A673 (cell line): ENCODE data around the gene MMP14. TPM values are rescaled to one million over a fixed set of nuclear protein-coding genes. Genes with fewer than 3 reads are reported as not detected.

Source experiments
- BruUV-seq: library from RNA; stranded (reverse); fragments of 400-500 nt; replicated peaks from 2 replicates; lab custom pipeline; 2021; lab: Mats Ljungman, UMichigan
- CTCF ChIA-PET: fragments of 300-600 bp; sonication (Branson Sonifier 250); formaldehyde crosslinking; loops from one replicate; lab custom pipeline; 2022; ENCODE audit warnings: antibody characterized with exemption; lab: Charles Lee
- POLR2A ChIA-PET: fragments of 300-600 bp; sonication (Branson Sonifier 250); formaldehyde crosslinking; loops from one replicate; lab custom pipeline; 2022; ENCODE audit warnings: antibody characterized with exemption; ENCODE audit not compliant: low non-redundant PET; lab: Charles Lee
- DNase-seq: peaks from one replicate; pipeline ENCODE4 v3.0.0-alpha.2; 2015; ENCODE audit warnings: low spot score
- H3K27ac ChIP-seq: fragments of 200-600 bp; sonication (generic); 2 replicates; pipeline ENCODE4 v1.5.1; 2016; ENCODE audit warnings: mixed run types, low read depth, mild to moderate bottlenecking, mixed read lengths, antibody characterized with exemption, low read length; ENCODE audit not compliant: poor library complexity, severe bottlenecking
- H3K27me3 ChIP-seq: fragments of 200-600 bp; sonication (generic); replicated peaks from 2 replicates; pipeline ENCODE4 v1.6.1; 2017; ENCODE audit warnings: mixed run types, low read depth, mild to moderate bottlenecking, mixed read lengths, antibody characterized with exemption, low read length; ENCODE audit not compliant: insufficient read depth, poor library complexity
- H3K36me3 ChIP-seq: fragments of 200-600 bp; sonication (generic); 2 replicates; pipeline ENCODE4 v1.6.1; 2016; ENCODE audit warnings: mixed run types, mild to moderate bottlenecking, mixed read lengths, antibody characterized with exemption, low read length; ENCODE audit not compliant: insufficient read depth, poor library complexity, severe bottlenecking
- H3K4me1 ChIP-seq: fragments of 200-600 bp; sonication (generic); 2 replicates; pipeline ENCODE4 v1.6.1; 2017; ENCODE audit warnings: mixed run types, mild to moderate bottlenecking, mixed read lengths, antibody characterized with exemption, low read length; ENCODE audit not compliant: insufficient read depth, poor library complexity, severe bottlenecking
- H3K4me3 ChIP-seq: fragments of 200-600 bp; sonication (generic); 2 replicates; pipeline ENCODE4 v1.5.1; 2016; ENCODE audit warnings: low read depth, mixed run types, mild to moderate bottlenecking, mixed read lengths, low read length; ENCODE audit not compliant: poor library complexity, severe bottlenecking
- H3K9me3 ChIP-seq: fragments of 200-600 bp; sonication (generic); 2 replicates; pipeline ENCODE4 v1.6.1; 2016; ENCODE audit warnings: mixed run types, low read depth, mild to moderate bottlenecking, mixed read lengths, antibody characterized with exemption, low read length; ENCODE audit not compliant: poor library complexity, severe bottlenecking
- EZH2 ChIP-seq: fragments of 200-600 bp; sonication (generic); IDR thresholded peaks from 2 replicates; pipeline ENCODE4 v1.6.1; 2017; ENCODE audit warnings: borderline replicate concordance, low read depth, mild to moderate bottlenecking, mixed read lengths, antibody characterized with exemption, low read length; ENCODE audit not compliant: poor library complexity, severe bottlenecking
- intact Hi-C: fragments of 100-400 bp; cut with micrococcal nuclease; formaldehyde crosslinking; loops from one replicate; pipeline ENCODE4 v1.10.0; 2022; ENCODE audit not compliant: unreplicated experiment
- total RNA-seq: library from RNA; stranded (reverse); gene quantifications from 2 replicates; pipeline ENCODE4 v1.2.3, GENCODE V29; 2021
- TF ChIP-seq, protein P1 (sequence below): fragments of 300-800, 200-600 bp; sonication (generic); conservative IDR thresholded peaks from 2 replicates; pipeline ENCODE4 v1.5.1; 2017; ENCODE audit warnings: low read depth, mild to moderate bottlenecking, antibody characterized with exemption, low read length, moderate library complexity, mixed read lengths

The MMP14 gene
- total RNA-seq, 1 experiment from 2014 or later: 91.3 TPM

DNA sequence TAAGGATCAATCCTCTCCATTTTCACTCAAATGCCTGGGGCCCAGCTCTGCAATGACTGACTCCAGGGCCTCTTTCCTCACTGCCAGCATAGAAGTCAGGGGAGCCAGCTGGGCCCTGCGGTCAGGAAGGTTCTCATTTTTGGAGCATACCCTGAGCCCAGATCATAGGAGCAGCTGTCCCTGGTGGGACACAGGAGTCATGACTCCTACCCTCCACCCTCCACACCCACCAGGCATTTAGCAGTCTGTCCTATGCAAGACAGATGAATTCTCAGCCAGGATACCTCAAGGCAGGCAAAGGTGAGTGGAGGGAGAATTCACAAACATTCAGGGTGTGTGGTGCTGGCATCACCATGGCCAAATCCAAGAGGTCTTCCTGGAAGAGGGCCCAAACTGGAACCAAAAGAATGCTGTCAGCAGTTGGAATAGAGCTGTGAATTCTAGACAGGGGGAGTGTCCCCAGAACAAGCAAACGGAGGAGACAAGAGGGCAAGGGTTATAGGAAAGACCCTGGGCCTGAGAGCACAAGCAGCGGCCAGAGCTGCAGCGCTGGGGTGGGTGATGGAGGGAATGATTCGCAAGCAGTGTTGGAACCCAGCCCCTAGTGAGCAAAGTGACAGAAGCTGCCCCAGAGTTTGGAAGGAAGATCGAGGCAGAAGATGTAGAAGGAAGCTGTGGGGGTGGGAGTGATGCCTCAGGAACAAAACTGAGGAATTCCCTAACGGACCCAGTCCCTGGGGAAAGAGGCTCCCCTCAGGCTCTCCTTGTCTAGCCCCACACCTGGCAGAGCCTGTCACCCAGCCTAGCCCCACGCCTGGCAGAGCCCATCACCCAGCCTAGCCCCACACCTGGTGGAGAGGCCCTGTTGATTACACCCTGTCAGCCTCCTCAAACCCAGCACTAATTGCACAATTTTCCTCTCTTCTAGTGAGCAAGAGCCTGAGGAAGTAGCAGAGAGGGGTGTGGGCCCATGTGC, 42.2 kb downstream of the MMP14 start:
- H3K4me3 ChIP-seq: no peak overlapping the region
- no peaks in the 10 kb centered on the region for H3K36me3 ChIP-seq
- no peak for TF ChIP-seq EZH2
- TF ChIP-seq, protein P1, sequence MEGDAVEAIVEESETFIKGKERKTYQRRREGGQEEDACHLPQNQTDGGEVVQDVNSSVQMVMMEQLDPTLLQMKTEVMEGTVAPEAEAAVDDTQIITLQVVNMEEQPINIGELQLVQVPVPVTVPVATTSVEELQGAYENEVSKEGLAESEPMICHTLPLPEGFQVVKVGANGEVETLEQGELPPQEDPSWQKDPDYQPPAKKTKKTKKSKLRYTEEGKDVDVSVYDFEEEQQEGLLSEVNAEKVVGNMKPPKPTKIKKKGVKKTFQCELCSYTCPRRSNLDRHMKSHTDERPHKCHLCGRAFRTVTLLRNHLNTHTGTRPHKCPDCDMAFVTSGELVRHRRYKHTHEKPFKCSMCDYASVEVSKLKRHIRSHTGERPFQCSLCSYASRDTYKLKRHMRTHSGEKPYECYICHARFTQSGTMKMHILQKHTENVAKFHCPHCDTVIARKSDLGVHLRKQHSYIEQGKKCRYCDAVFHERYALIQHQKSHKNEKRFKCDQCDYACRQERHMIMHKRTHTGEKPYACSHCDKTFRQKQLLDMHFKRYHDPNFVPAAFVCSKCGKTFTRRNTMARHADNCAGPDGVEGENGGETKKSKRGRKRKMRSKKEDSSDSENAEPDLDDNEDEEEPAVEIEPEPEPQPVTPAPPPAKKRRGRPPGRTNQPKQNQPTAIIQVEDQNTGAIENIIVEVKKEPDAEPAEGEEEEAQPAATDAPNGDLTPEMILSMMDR: no peak
- POLR2A ChIA-PET: no interaction called here
- H3K27me3 ChIP-seq: no peaks in the 10 kb centered on the region
- no peaks in the 10 kb centered on the region for H3K4me1 ChIP-seq
- intact Hi-C loops: no loop called here
- CTCF ChIA-PET: interaction anchor here (0.6 kb wide), 1 partner anchor 65 kb away, joined by 9 read pairs; no protein-coding TSS in a partner anchor
- BruUV-seq: no TSS peak
- no peak overlapping the region for H3K27ac ChIP-seq
- no peak for DNase-seq
- H3K9me3 ChIP-seq: no peaks in the 10 kb centered on the region

DNA sequence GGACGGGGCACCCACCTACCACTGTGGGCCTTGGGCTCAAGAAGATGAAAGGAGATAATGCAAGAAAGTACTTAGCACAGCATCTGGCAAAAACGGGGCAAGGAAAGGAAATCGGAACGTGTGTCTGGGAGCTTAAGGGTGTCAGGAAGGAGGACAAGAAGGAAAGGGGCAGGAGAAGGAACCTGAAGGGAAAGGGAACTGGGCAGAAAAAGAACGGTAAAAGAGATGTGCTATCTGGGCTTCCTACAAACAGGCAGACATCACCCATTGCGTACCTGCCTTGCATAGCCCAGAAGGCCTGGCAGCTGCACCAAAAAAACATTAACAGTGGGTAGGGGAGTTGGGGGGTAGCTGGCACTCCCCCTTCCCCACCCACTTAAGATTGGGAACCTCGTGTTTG, 45.7 kb downstream of the MMP14 start:
- no peaks in the 10 kb centered on the region for H3K27me3 ChIP-seq
- no peak overlapping the region for H3K4me3 ChIP-seq
- TF ChIP-seq EZH2: no peak
- TF ChIP-seq, protein P1: no peak
- CTCF ChIA-PET: interaction anchor here (1.3 kb wide), 1 partner anchor 10 kb away, joined by 4 read pairs; the partner anchor contains the start of gene LRP10
- H3K36me3 ChIP-seq: no peaks in the 10 kb centered on the region
- H3K27ac ChIP-seq: no peak overlapping the region
- DNase-seq: no peak
- intact Hi-C loops: no loop called here
- POLR2A ChIA-PET: no interaction called here
- H3K4me1 ChIP-seq: no peaks in the 10 kb centered on the region
- no TSS peak for BruUV-seq
- H3K9me3 ChIP-seq: no peaks in the 10 kb centered on the region

DNA sequence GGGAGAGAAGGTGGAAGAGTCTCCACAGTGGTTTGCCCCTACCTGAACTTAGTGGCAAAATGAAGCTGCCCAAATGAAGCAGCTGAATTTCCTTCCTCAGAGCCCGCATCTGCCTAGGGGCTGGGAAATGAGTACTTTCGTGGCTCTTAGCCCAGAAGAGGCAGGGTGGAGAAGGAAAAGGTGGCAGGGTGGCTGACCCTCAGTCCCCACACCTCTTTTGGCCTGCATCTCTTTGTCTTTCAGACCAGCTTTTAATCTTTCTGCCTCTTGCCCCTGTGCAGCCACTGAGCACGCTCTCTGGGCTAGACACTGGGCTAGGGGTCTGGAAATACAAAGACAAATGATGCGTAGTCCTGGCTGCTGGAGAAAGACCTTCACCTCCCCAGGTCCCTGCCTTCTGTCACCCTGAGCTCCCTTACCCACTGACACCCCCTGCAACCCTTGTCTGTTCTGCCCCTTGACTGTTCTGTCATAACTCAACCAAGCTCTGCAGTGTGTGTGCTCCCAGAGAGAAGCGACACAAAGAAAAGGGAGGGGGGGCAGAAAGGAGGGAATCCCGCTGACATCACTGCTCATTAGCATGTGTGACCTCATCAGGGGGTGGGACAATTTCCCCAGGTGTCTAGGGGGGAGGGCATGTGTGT, 46.3 kb downstream of the MMP14 start:
- H3K4me1 ChIP-seq: no peaks in the 10 kb centered on the region
- H3K4me3 ChIP-seq: no peak overlapping the region
- intact Hi-C loops: no loop called here
- no peak overlapping the region for H3K27ac ChIP-seq
- no peaks in the 10 kb centered on the region for H3K27me3 ChIP-seq
- no TSS peak for BruUV-seq
- no peak for TF ChIP-seq EZH2
- TF ChIP-seq, protein P1: no peak
- no peaks in the 10 kb centered on the region for H3K9me3 ChIP-seq
- peak; percentile 48 for DNase-seq
- H3K36me3 ChIP-seq: no peaks in the 10 kb centered on the region
- ChIA-PET CTCF (interaction anchor here (0.6 to 1.3 kb wide), 3 partner anchors 11 to 103 kb away, joined by 3 to 4 read pairs (median 3); partner anchors contain the start of gene LRP10), POLR2A (no interaction called here)
